Smooth muscle cell of the coronary artery (primary cell): ENCODE measurements around the gene NHLH1. TPM values are rescaled to one million over a fixed set of nuclear protein-coding genes. Genes with fewer than 3 reads are reported as not detected.

Experiments used
- total RNA-seq: library from RNA; depleted of rRNA; stranded (reverse); fragments of >200 nt; gene quantifications from 2 replicates; pipeline ENCODE4 v1.2.3, GENCODE V29; 2014; ENCODE audit warnings: low replicate concordance

Gene NHLH1
- not detected in 2 replicates for total RNA-seq

GRCh38 chr1:160366731-160367515, at the start of gene NHLH1:
Gene NHLH1, plus strand, starts transcription at chr1:160367071. Its CDS starts 3,661 bp downstream, at chr1:160370732.

GRCh38 chr1:160342953-160343869, 23.7 kb upstream of the NHLH1 start, which contains the start of the genes COPA and NCSTN:
Gene COPA, minus strand, starts transcription at chr1:160343250. Its CDS starts 80 bp downstream, at chr1:160343170.
Gene NCSTN, plus strand, starts transcription at chr1:160343383. Its CDS starts 14 bp downstream, at chr1:160343397.

DNA sequence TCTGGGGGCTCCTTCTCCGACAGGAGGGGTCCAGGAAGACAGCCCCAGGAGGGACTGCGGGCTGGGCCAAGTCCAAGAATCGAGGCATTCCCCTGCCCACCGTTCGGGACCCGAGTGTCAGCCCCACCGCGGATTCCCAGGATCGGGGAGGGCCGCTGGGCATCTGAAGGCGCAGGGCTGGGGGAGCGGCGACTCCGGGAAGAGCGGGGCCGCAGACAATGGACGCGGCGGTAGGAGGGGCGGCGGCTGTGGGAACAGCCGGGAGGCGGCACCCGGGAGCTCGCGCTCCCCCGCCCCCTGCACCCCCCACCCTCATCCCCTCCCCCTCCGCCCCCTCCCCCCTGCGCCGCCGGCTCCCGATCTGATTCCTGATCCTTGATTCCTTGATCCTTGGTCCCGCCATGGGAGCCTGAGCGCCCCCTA, 33.4 kb downstream of the NHLH1 start, which contains the start of gene VANGL2:
TSS of gene VANGL2 (plus strand) at position 342 of the 423 bp plus-strand sequence. CDS start 15,274 bp downstream, outside the sequence.

Other genes with a start within 250 kb of the NHLH1 start
- gene ATP1A4, start 215.5 kb upstream of the NHLH1 start, total RNA-seq = not detected in 2 replicates
- 0.23 TPM in 1 of 2 replicates, not detected in the other for gene CASQ1, start 176.5 kb upstream of the NHLH1 start, total RNA-seq
- gene PEA15, start 161.7 kb upstream of the NHLH1 start, total RNA-seq = 94.8 and 106 TPM in 2 replicates
- gene DCAF8, start 104.5 kb upstream of the NHLH1 start, total RNA-seq = 64.9 and 108 TPM in 2 replicates
- gene PEX19, start 81.9 kb upstream of the NHLH1 start, total RNA-seq = 30.3 and 33.5 TPM in 2 replicates
- 301 and 376 TPM in 2 replicates for gene COPA, start 23.8 kb upstream of the NHLH1 start, total RNA-seq
- 59.3 and 60.1 TPM in 2 replicates for gene NCSTN, start 23.7 kb upstream of the NHLH1 start, total RNA-seq
- gene VANGL2, start 33.5 kb downstream of the NHLH1 start, total RNA-seq = 1.7 TPM in 1 of 2 replicates, not detected in the other
- gene SLAMF6, start 156.2 kb downstream of the NHLH1 start, total RNA-seq = not detected in 2 replicates
- not detected in 2 replicates for gene CD84, start 212.4 kb downstream of the NHLH1 start, total RNA-seq